ENCODE data around the gene ELF1.
"Not testable (repeated sequence)": the region's sequence is repeated elsewhere in the genome, so short reads cannot be mapped to it uniquely, and the experiment has no call there.

The ELF1 gene

GRCh38 chr13:40933508-40934204 is 85.5 kb downstream of the ELF1 start:
- Histone ChIP-seq H3K36me3 (ENCODE audit: insufficient read depth, low read length) (peaks cover 6% of the 10 kb centered on the region; the same call in 1 of the 2 replicates), H3K4me1 (ENCODE audit: insufficient read depth, low read length) (peaks cover 4% of the 10 kb centered on the region; the same call in 1 of the 2 replicates), H3K9ac (ENCODE audit: low read depth, low read length) (no peak overlapping the region), H3K9me3 (ENCODE audit: control insufficient read depth, insufficient read depth, low read length) (no peaks in the 10 kb centered on the region)

DNA sequence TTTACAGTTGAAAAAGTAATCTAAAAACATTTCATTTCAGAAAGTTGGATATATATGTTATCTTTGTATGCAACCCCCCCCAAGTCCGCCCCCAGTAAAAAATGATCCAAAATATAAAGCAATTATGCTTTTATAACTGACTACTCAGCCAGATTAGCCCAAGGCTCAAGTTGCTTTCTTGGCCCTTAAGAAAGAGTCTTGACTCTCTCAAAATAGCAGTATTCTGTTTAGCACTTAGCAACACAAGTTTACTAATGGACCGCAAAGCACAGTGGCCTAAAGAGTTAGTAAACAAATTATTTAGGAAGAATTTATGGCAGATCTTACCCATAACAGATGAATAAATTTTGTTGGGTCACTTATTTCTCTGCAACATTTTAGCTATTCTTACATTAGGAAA is 86.9 kb downstream of the ELF1 start:
- Histone ChIP-seq H3K9me3 (ENCODE audit: control insufficient read depth, insufficient read depth, low read length) (no peaks in the 10 kb centered on the region), H3K36me3 (ENCODE audit: insufficient read depth, low read length) (peaks cover 6% of the 10 kb centered on the region; the same call in 1 of the 2 replicates), H3K4me1 (ENCODE audit: insufficient read depth, low read length) (peaks cover 4% of the 10 kb centered on the region; the same call in 1 of the 2 replicates), H3K9ac (ENCODE audit: low read depth, low read length) (no peak overlapping the region)

DNA sequence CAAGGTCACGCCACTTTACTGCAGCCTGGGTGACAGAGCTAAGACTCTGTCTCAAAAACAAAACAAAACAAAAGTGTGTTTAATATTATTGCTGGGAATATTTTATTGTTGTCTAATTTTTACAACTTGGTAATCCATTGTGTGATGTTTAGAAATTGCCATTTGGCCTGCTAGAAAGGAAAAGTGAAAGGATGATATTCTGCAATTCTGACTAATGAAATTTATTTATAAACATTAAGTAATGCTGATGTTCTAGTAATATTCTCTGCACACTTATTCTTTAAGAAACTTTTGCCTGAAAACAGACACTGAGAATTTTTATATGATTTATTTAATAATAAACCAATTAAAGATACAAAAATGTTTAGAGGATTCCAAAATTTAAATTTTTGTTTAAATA is 87.4 kb downstream of the ELF1 start:
- Histone ChIP-seq H3K36me3 (ENCODE audit: insufficient read depth, low read length) (peaks cover 6% of the 10 kb centered on the region; the same call in 1 of the 2 replicates), H3K9me3 (ENCODE audit: control insufficient read depth, insufficient read depth, low read length) (no peaks in the 10 kb centered on the region), H3K9ac (ENCODE audit: low read depth, low read length) (no peak overlapping the region), H3K4me1 (ENCODE audit: insufficient read depth, low read length) (peaks cover 4% of the 10 kb centered on the region; the same call in 1 of the 2 replicates)

DNA sequence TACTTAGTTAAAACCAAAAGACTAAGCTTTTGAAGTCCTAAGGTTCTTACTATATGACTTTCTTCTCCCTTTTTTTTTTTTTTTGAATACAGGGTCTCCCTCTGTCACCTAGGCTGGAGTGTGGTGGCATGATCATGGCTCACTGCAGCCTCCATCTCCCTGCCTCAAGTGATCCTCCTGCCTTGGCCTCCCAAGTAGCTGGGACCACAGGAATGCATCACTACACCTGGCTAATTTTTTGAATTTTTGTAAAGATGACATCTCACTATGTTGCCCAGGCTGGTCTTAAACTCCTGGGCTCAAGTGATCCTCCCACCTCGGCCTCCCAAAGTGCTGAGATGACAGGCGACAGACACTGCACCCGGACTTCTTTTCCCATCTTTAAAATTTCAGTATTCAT is 89.2 kb downstream of the ELF1 start:
- H3K9me3 ChIP-seq (ENCODE audit: control insufficient read depth, insufficient read depth, low read length); H3K36me3 ChIP-seq (ENCODE audit: insufficient read depth, low read length); H3K9ac ChIP-seq (ENCODE audit: low read depth, low read length); H3K4me1 ChIP-seq (ENCODE audit: insufficient read depth, low read length): not testable (repeated sequence)

GRCh38 chr13:40928980-40929379 is 90.1 kb downstream of the ELF1 start:
- Histone ChIP-seq H3K9me3 (ENCODE audit: control insufficient read depth, insufficient read depth, low read length) (no peaks in the 10 kb centered on the region), H3K36me3 (ENCODE audit: insufficient read depth, low read length) (peaks cover 6% of the 10 kb centered on the region; the same call in 1 of the 2 replicates), H3K9ac (ENCODE audit: low read depth, low read length) (no peak overlapping the region), H3K4me1 (ENCODE audit: insufficient read depth, low read length) (peaks cover 4% of the 10 kb centered on the region; the same call in 1 of the 2 replicates)

- Histone ChIP-seq H3K36me3 (ENCODE audit: insufficient read depth, low read length) (no peaks in the 10 kb centered on the region), H3K9ac (ENCODE audit: low read depth, low read length) (no peak overlapping the region), H3K9me3 (ENCODE audit: control insufficient read depth, insufficient read depth, low read length) (no peaks in the 10 kb centered on the region), H3K4me1 (ENCODE audit: insufficient read depth, low read length) (peaks cover 4% of the 10 kb centered on the region; the same call in 1 of the 2 replicates)
These were observed 91.2 kb downstream of the ELF1 start for GRCh38 chr13:40927929-40928328.

- H3K36me3 ChIP-seq (ENCODE audit: insufficient read depth, low read length) = no peaks in the 10 kb centered on the region
- no peaks in the 10 kb centered on the region for H3K4me1 ChIP-seq (ENCODE audit: insufficient read depth, low read length)
- no peak overlapping the region for H3K9ac ChIP-seq (ENCODE audit: low read depth, low read length)
- H3K9me3 ChIP-seq (ENCODE audit: control insufficient read depth, insufficient read depth, low read length) = no peaks in the 10 kb centered on the region
These were observed 95.2 kb downstream of the ELF1 start for GRCh38 chr13:40923867-40924266.

GRCh38 chr13:40922437-40923040 is 96.6 kb downstream of the ELF1 start:
- Histone ChIP-seq H3K36me3 (ENCODE audit: insufficient read depth, low read length) (no peaks in the 10 kb centered on the region), H3K9me3 (ENCODE audit: control insufficient read depth, insufficient read depth, low read length) (no peaks in the 10 kb centered on the region), H3K9ac (ENCODE audit: low read depth, low read length) (no peak overlapping the region), H3K4me1 (ENCODE audit: insufficient read depth, low read length) (no peaks in the 10 kb centered on the region)

- peak overlapping the region; percentile 60 for H3K9ac ChIP-seq (ENCODE audit: low read depth, low read length)
These were observed 98.3 kb downstream of the ELF1 start for GRCh38 chr13:40920826-40921225.

DNA sequence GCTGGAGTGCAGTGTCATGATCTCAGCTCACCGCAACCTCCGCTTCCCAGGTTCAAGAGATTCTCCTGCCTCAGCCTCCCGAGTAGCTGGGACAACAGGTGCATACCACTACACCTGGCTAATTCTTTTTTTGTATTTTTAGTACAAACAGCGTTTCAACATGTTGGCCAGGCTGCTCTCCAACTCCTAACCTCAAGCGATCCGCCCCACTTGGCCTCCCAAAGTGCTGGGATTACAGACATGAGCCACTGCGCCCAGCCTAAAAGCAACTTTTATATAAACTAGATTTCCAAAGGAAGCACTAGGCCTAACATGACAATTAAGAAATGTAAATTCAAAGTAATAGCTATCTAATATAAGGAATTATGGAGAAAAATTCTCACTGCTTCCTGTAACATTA is 99.2 kb downstream of the ELF1 start:
- not testable (repeated sequence) for H3K9me3 ChIP-seq (ENCODE audit: control insufficient read depth, insufficient read depth, low read length); H3K36me3 ChIP-seq (ENCODE audit: insufficient read depth, low read length); H3K4me1 ChIP-seq (ENCODE audit: insufficient read depth, low read length); H3K9ac ChIP-seq (ENCODE audit: low read depth, low read length)

More at GRCh38 chr13:40920826-40921225, 98.3 kb downstream of the ELF1 start:
- Histone ChIP-seq H3K9me3 (ENCODE audit: control insufficient read depth, insufficient read depth, low read length) (no peaks in the 10 kb centered on the region), H3K4me1 (ENCODE audit: insufficient read depth, low read length) (no peaks in the 10 kb centered on the region), H3K36me3 (ENCODE audit: insufficient read depth, low read length) (no peaks in the 10 kb centered on the region)

- no peaks in the 10 kb centered on the region for H3K36me3 ChIP-seq (ENCODE audit: insufficient read depth, low read length)
- no peaks in the 10 kb centered on the region for H3K9me3 ChIP-seq (ENCODE audit: control insufficient read depth, insufficient read depth, low read length)
These were observed 102.7 kb downstream of the ELF1 start for GRCh38 chr13:40916207-40916998.

DNA sequence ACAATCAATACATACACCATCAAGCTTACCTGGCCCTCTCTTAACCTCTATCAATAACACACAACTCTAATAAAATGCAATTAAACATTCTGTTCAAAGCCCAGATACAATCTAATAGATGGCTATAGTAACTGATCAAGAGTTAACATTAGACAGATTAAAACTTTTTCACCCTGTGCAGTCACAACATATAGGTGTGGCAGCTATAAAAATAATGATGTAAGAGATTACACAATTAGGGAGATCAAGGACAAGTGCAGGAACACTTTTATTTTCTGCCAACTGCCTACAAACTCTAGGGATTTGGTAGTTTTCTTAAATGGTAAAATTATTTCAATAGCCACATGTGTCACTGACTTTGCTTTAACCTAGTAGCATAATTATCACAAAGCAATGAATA is 104.3 kb downstream of the ELF1 start:
- H3K4me1 ChIP-seq (ENCODE audit: insufficient read depth, low read length); H3K9ac ChIP-seq (ENCODE audit: low read depth, low read length); H3K9me3 ChIP-seq (ENCODE audit: control insufficient read depth, insufficient read depth, low read length); H3K36me3 ChIP-seq (ENCODE audit: insufficient read depth, low read length): not testable (repeated sequence)

More at GRCh38 chr13:40916207-40916998, 102.7 kb downstream of the ELF1 start:
- Histone ChIP-seq H3K9ac (ENCODE audit: low read depth, low read length) (no peak overlapping the region), H3K4me1 (ENCODE audit: insufficient read depth, low read length) (no peaks in the 10 kb centered on the region)

DNA sequence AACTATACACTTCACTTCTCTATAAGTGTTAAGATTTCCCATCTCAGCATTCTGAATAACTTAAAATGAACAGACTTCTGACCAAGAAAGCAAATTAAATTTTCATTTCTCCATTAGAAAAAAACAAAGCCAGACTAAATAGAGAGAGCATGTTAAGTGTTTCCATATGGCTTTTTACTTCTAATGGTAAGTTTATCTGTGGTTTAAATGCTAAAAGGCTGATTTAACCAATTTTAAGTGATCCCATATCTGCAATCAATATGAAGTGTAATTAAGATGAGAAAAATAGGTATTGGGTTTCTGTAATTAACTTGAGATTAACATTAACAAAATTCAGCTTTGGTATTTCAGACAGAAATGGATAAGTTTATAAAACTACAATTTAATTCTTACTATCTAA is 107.8 kb downstream of the ELF1 start:
- H3K9me3 ChIP-seq (ENCODE audit: control insufficient read depth, insufficient read depth, low read length) = no peaks in the 10 kb centered on the region
- no peak overlapping the region for H3K9ac ChIP-seq (ENCODE audit: low read depth, low read length)
- no peaks in the 10 kb centered on the region for H3K36me3 ChIP-seq (ENCODE audit: insufficient read depth, low read length)
- no peaks in the 10 kb centered on the region for H3K4me1 ChIP-seq (ENCODE audit: insufficient read depth, low read length)

DNA sequence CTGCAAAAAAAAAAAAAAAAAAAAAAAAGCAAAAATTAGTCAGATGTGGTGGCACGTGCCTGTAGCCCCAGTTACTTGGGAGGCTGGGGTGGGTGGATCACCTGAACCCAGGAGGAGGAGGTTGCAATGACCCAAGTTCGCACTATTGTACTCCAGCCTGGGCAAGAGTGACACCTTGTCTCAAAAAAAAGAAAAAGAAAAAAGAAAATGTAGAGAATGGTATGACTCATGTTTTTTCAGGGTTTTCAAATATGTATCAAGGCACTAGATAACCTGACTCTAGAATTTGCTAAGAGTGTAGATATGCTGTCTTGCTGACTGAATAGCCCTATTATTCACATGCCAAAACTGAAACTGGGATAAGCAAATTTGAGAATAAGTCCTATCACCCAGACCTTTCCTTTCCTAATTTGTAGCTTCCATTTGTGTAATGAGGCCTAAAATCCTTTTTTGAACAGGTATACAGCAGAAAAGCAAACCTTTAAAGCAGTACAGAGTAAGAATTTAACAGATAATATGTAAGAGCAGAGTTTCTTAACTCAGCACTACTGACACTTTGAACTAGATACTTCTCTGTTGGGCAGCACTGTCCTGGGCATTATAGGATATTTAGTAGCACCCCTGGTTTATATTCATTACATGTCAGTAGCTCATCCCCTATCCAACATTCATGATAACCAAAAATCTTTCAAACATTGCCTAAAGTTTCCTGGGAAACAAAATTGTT is 108.6 kb downstream of the ELF1 start:
- Histone ChIP-seq H3K36me3 (ENCODE audit: insufficient read depth, low read length) (no peaks in the 10 kb centered on the region), H3K9ac (ENCODE audit: low read depth, low read length) (no peak overlapping the region), H3K4me1 (ENCODE audit: insufficient read depth, low read length) (no peaks in the 10 kb centered on the region), H3K9me3 (ENCODE audit: control insufficient read depth, insufficient read depth, low read length) (no peaks in the 10 kb centered on the region)
